GM21576 (cell line): ENCODE measurements around the gene TXNDC2.

Experiments
- ATAC-seq: cut with Tn5 transposase; IDR thresholded peaks from one replicate; pipeline ENCODE4 v1.9.1; 2021; ENCODE audit warnings: mild to moderate bottlenecking, moderate library complexity; ENCODE audit not compliant: unreplicated experiment

Gene TXNDC2

GRCh38 chr18:9859232-9859631 lies 26.5 kb upstream of the TXNDC2 start:
- no peak for ATAC-seq

DNA sequence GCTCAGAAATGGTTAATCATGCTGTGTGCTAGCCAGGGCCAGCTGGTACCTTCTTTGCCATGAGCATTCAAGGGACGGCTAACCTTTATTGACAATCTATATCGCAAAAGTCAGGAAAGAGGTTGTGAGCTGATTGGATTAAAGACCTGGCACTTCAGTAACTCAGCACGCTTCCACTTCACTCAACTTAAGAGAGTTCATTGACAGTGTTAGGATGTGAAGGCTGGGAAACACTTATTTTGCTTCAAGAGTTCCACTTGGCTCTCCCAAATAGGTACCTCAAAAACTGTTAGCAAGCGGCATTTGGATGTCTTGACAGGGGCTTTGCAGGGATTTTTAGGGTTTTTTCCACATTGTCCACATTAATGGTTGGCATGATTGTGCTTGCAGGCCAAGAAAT lies 25.1 kb upstream of the TXNDC2 start:
- ATAC-seq, result no peak

DNA sequence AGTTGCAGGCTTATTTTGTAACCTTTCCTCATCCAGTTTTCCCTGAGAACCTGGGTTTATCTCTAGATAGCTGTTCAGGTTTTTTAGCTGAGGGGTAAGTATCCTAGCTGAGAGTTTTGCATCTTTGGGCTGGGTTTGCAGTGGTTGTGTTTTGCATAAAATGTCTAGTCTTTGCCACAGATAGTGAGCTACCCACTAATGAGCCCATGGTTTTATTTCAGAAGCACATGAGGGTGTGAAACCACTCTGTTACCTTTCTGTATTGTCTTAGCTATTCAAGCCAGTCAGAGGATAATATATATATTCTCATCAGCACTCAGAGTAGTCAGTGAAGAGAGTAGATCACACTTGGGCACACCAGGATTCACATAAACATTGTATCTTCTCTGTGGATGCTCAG lies 24.6 kb upstream of the TXNDC2 start:
- peak; percentile 61 for ATAC-seq

GRCh38 chr18:9861933-9862332 lies 23.8 kb upstream of the TXNDC2 start:
- no peak for ATAC-seq

- ATAC-seq, result no peak
These were observed 23.1 kb upstream of the TXNDC2 start for GRCh38 chr18:9862686-9863085.

DNA sequence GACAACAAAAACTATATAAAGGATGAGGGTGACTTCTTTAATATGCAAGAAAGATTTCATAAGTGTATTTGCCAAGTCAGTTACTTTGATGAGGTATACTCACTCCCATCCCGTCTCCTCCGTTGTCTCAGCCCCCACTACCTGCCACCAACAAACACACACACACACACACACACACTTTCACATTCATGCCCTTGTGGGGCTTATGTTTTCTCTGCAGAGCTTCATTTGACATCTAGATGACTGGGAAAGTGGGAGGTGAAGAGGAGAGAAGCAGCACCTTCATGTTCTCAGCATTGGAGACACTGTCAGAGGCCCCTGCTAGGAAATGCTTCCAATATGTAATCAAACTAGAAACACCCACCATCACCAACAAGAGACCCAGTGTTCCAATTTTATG lies 22.5 kb upstream of the TXNDC2 start:
- ATAC-seq, result no peak

- ATAC-seq, result no peak
These were observed 19.8 kb upstream of the TXNDC2 start for GRCh38 chr18:9865764-9866490.

- ATAC-seq, result no peak
These were observed 19.1 kb upstream of the TXNDC2 start for GRCh38 chr18:9866627-9867026.

DNA sequence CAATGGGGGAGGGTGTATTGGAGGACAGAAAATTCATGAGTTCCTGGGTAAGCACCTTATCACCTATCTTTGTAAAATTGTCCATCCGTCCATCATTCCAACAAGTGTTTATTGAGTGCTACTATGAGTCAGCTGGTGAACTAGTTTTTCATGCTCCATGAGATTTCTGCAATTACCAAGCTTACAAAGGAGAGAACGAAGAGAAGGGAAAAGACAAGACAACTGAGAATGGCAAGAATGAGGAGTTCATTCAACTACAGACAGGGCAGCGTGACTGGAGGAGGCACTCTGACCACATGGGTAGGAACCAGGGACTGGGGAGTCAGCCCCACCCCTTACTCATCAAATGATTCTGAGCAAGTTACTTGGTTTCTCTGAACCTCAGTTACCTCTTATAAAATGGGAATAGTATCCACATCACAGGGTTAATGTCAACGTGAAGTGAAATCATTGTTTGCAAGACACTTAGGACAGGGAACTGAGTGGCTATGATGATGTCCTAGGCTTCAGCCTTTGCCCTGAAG lies 18.6 kb upstream of the TXNDC2 start:
- no peak for ATAC-seq

DNA sequence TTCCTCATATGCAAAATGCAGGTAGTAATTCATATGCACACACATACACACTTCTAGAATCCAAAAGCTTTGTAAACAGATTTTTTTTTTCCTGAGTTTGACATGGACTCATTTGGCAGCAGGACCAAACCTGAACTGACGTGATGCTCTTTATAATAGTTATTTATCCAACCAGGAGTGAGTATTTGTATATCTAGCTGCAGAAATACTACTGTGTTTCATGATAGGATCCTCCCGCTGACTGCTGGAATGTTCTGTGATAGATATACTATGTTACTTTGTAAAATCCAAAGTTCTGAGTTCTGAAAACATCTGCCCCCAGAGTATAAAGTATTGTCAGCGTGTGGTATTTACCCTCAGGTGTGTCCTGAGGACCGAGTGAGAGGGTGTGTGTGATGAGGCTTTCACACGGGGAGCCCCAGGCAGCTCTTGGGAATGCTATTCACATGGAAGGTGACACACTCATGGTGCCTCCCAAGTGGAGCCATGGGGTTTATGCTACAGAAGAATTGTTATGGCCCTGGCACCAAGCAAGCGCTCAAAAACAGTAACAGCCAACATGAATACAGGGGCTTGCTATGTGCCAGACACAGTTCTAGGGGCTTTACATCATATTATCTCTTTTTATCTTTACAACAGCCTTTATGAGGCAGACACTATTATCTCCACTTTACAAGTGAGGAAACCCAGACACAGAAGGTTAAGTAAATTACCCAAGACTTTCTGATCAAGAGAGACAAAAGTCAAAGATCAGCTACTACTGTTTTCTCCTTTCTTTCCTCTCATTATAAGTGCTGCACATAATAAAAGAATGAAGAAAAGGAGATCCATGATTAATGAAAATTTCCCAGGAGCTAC lies 16.7 kb upstream of the TXNDC2 start:
- ATAC-seq, result no peak

GRCh38 chr18:9869715-9870430 lies 15.9 kb upstream of the TXNDC2 start:
- ATAC-seq, result peak; percentile 74

DNA sequence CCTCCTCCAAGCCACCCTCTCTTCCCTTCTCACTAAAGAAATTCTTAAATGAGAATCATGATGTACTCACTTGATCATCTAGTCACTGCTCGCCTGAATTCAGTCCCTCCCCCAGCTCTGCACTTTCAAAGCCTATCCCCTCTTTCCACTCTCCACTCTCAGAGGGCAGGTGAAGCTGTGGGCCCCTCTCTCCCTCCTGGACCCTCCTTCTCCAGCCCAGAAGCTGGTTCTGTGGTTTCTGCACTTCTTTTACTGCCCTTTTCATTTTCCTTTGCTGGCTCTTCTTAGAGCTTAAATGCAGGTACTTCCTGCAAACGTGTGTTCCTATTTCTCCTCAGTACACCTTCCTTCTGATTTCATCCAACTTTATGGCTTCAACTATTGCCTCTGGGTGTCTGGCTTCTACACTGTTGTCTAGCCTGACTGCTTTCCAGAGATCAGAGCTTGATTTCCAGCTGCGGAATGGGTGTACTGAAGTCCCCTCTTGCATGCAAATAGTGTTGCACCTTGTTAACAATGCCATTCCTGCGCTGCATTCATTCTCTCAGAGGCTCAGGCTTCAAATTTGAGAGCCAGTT lies 15.3 kb upstream of the TXNDC2 start:
- peak; percentile 24 for ATAC-seq

- ATAC-seq, result no peak
These were observed 14.5 kb upstream of the TXNDC2 start for GRCh38 chr18:9871244-9871746.

DNA sequence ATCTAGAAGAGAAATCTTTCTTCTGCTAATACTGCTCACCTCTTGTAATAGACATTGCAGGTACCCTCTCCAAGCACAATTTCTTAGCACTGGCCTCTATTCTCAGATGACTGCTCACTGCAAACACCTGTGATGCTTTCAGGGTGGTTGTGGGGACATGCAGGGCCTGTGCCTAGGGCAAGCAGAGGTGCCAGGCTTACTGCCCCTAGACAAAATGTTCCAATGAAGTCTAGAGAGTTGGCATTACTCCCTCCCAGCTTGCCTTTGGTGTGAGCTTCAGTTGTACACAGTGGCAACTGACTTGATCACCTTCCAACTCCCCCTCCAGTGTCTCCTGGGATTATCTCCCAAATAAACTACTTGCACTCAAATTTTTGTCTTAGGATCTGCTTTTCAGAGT lies 12.9 kb upstream of the TXNDC2 start:
- no peak for ATAC-seq

DNA sequence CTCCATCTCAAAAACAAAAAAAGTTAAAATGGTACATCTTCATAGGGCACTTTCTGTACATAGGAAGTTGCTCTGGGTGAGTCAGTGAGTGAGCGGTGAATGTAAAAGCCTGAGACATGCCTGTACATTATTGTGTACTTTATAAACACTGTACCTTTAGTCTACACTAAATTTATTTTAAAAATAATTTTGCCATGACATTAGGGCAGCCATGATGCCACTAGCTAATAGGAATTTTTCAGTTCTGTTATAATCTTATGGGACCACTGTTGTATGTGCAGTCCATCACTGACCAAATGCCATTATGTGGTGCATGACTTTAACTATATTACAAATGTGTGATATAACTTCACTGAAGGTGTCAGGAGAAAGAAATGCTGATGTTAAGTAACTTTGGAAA lies 11.0 kb upstream of the TXNDC2 start:
- no peak for ATAC-seq

GRCh38 chr18:9876212-9876866 lies 9.4 kb upstream of the TXNDC2 start:
- no peak for ATAC-seq

- ATAC-seq, result no peak
These were observed 8.7 kb upstream of the TXNDC2 start for GRCh38 chr18:9876867-9877654.

- no peak for ATAC-seq
These were observed 8.1 kb upstream of the TXNDC2 start for GRCh38 chr18:9877655-9878014.

DNA sequence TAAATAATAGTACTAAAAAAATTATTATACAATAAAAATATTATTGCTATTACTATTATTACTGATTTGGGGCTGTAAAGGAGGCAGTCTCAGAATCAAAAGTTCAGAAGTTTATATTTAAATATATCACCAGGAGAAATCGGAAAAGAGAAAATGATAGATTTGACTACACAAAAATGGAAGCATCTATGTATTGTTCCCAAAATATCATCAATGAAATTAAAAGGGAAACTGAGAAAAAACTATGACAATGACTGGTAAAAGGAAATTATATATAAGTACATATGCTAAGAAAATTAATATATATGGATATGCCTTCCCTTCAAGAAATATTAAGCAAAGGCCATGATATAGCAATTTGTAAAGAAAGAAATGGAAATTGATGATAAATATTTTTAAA lies 7.7 kb upstream of the TXNDC2 start:
- ATAC-seq, result no peak

GRCh38 chr18:9878783-9879242 lies 7.0 kb upstream of the TXNDC2 start:
- ATAC-seq, result no peak
